PFSK-1 (cell line): ENCODE data around the gene MSI2.

Source experiments
- POLR2AphosphoS5 ChIP-seq: IDR thresholded peaks from 2 replicates; pipeline ENCODE4 v1.6.1; 2012; ENCODE audit warnings: low read depth, mild to moderate bottlenecking, control low read depth, low read length, moderate library complexity
- TAF1 ChIP-seq: IDR thresholded peaks from 2 replicates; pipeline ENCODE4 v1.6.1; 2012; ENCODE audit warnings: low read length, control low read depth, borderline replicate concordance; ENCODE audit not compliant: insufficient read depth

GRCh38 chr17:57689254-57689653 lies 432.9 kb downstream of the MSI2 start:
- TF ChIP-seq POLR2AphosphoS5 (no peak), TAF1 (no peak)
